ENCODE data around the gene BBC3.

The BBC3 gene

DNA sequence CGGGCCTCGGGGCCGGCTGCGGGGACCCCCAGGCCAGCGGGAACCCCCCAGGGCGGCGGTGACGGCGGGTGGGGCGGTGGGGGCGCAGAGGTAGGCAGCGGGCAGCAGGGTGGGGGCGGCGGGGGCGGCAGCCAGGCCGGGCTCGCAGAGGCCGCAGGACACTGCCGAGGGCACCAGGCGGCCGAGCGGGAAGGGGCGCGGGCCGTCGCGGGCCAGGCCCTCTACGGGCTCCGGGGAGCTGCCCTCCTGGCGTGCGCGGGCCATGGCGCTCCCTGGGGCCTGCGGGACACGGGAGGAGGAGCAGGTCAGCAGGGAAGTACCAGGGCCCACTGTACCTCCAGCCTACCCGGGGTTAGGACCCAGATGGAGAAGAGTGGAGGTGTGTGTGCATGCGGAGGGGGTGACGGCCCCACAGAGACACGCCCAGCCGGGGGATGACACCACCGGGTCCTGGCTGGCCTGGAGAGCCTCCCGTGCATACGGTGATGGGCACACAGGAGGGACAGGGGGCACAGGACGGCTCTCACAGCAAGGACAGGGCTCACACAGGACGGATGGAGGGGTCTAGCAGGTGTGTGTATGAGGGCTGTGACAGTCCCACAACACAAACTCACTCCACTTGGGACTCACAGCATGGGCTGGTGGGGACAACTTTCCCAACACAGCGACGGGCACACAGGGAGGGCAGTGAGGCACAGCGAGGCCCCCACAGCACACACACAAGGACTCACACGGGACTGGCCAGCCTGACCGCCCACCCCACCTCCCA, 2.6 kb downstream of the BBC3 start:
- no peak overlapping the region for H3K27ac ChIP-seq (ENCODE audit: low read depth, low read length)

DNA sequence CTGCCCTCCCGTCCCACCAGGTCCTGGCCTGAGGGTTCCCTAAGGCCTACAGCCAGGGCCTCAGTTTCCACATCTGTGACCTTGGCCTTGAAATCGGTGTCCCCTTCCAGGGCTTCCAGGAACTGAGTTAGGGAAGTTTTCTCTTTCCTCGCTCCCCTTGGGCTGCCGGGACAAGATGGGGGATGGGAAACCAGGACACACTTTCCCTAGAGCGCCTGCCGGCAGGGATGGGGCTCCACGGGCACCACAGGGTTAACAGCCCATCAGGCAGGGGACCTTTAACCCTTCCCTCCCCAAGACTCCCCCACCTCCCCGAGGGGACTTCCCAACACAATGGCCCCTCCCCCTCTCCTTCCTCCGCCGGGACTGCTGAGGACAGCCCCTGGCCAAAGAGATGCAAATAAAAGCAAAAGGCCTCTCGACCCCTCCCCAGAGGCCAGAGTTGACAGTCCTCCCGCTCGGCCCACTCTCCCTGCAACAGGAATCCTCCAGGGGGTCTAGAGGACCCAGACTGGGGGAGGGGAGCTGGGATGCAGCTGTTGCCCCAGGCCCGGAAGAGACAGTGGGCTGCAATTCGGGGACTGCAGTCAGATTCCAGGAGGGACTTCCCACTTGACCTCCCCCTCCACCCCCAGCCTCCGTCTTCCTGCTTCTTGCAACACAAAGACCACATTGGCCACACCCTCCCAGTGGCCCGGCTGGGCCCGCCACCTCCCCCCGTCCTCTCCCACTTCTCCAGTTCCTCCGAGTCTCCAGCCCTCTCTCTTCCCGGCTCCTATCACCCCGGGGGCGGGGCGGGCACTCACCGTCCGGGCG, 3.4 kb downstream of the BBC3 start:
- Histone ChIP-seq H3K27me3 (ENCODE audit: low read length) (no peaks in the 10 kb centered on the region), H3K36me3 (ENCODE audit: low read length) (no peaks in the 10 kb centered on the region), H3F3A (ENCODE audit: insufficient read depth) (peaks cover 11% of the 10 kb centered on the region; the same call in 1 of the 2 replicates), H2AFZ (ENCODE audit: low read depth, low read length, severe bottlenecking) (no peak overlapping the region), H3K9me3 (ENCODE audit: insufficient read depth, low read length) (no peaks in the 10 kb centered on the region), H3K79me2 (ENCODE audit: insufficient read depth, low read length) (no peaks in the 10 kb centered on the region), H3K4me3 (ENCODE audit: insufficient read depth, low read length, poor library complexity, severe bottlenecking) (no peak overlapping the region), H4K20me1 (ENCODE audit: low read depth, low read length) (no peaks in the 10 kb centered on the region), H3K9ac (ENCODE audit: low read length) (no peak overlapping the region), H3K9me2 (replicated peaks; ENCODE audit: insufficient read depth, low read length) (no peaks in the 10 kb centered on the region), H3K27ac (ENCODE audit: low read depth, low read length) (no peak overlapping the region), H3K4me2 (ENCODE audit: low read depth, low read length, poor library complexity, severe bottlenecking) (peak overlapping the region; percentile 68)
- no peak for TF ChIP-seq EZH2phosphoT487 (conservative IDR thresholded peaks at IDR 0.05; ENCODE audit: low read length)

More for the DNA sequence above, 2.6 kb downstream of the BBC3 start:
- H4K20me1 ChIP-seq (ENCODE audit: low read depth, low read length) = no peaks in the 10 kb centered on the region
- H3K9me2 ChIP-seq (replicated peaks; ENCODE audit: insufficient read depth, low read length) = no peaks in the 10 kb centered on the region
- H3K4me3 ChIP-seq (ENCODE audit: insufficient read depth, low read length, poor library complexity, severe bottlenecking) = no peak overlapping the region
- H3K9me3 ChIP-seq (ENCODE audit: insufficient read depth, low read length) = no peaks in the 10 kb centered on the region
- no peaks in the 10 kb centered on the region for H3K27me3 ChIP-seq (ENCODE audit: low read length)
- H2AFZ ChIP-seq (ENCODE audit: low read depth, low read length, severe bottlenecking) = no peak overlapping the region
- H3K79me2 ChIP-seq (ENCODE audit: insufficient read depth, low read length) = no peaks in the 10 kb centered on the region
- H3F3A ChIP-seq (ENCODE audit: insufficient read depth) = peaks cover 11% of the 10 kb centered on the region; the same call in 1 of the 2 replicates
- H3K36me3 ChIP-seq (ENCODE audit: low read length) = no peaks in the 10 kb centered on the region
- TF ChIP-seq, protein P1, sequence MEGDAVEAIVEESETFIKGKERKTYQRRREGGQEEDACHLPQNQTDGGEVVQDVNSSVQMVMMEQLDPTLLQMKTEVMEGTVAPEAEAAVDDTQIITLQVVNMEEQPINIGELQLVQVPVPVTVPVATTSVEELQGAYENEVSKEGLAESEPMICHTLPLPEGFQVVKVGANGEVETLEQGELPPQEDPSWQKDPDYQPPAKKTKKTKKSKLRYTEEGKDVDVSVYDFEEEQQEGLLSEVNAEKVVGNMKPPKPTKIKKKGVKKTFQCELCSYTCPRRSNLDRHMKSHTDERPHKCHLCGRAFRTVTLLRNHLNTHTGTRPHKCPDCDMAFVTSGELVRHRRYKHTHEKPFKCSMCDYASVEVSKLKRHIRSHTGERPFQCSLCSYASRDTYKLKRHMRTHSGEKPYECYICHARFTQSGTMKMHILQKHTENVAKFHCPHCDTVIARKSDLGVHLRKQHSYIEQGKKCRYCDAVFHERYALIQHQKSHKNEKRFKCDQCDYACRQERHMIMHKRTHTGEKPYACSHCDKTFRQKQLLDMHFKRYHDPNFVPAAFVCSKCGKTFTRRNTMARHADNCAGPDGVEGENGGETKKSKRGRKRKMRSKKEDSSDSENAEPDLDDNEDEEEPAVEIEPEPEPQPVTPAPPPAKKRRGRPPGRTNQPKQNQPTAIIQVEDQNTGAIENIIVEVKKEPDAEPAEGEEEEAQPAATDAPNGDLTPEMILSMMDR (IDR thresholded peaks at IDR 0.05; ENCODE audit: insufficient read depth, low read length, poor library complexity, severe bottlenecking) = no peak
- TF ChIP-seq EZH2phosphoT487 (conservative IDR thresholded peaks at IDR 0.05; ENCODE audit: low read length) = no peak
- H3K9ac ChIP-seq (ENCODE audit: low read length) = no peak overlapping the region
- no peak overlapping the region for H3K4me2 ChIP-seq (ENCODE audit: low read depth, low read length, poor library complexity, severe bottlenecking)

GRCh38 chr19:47226426-47227351, 4.3 kb downstream of the BBC3 start:
- H3K4me3 ChIP-seq (ENCODE audit: insufficient read depth, low read length, poor library complexity, severe bottlenecking) = peak overlapping the region; percentile 45
- H3K4me2 ChIP-seq (ENCODE audit: low read depth, low read length, poor library complexity, severe bottlenecking) = peak overlapping the region; percentile 68
- no peaks in the 10 kb centered on the region for H3K9me2 ChIP-seq (replicated peaks; ENCODE audit: insufficient read depth, low read length)
- peak overlapping the region; percentile 45 for H3K27ac ChIP-seq (ENCODE audit: low read depth, low read length)
- no peaks in the 10 kb centered on the region for H3K79me2 ChIP-seq (ENCODE audit: insufficient read depth, low read length)
- peaks cover 11% of the 10 kb centered on the region; the same call in 1 of the 2 replicates for H3F3A ChIP-seq (ENCODE audit: insufficient read depth)
- H3K36me3 ChIP-seq (ENCODE audit: low read length) = no peaks in the 10 kb centered on the region
- no peaks in the 10 kb centered on the region for H4K20me1 ChIP-seq (ENCODE audit: low read depth, low read length)
- peak overlapping the region; percentile 53 for H3K9ac ChIP-seq (ENCODE audit: low read length)
- no peak overlapping the region for H2AFZ ChIP-seq (ENCODE audit: low read depth, low read length, severe bottlenecking)
- H3K9me3 ChIP-seq (ENCODE audit: insufficient read depth, low read length) = no peaks in the 10 kb centered on the region
- no peaks in the 10 kb centered on the region for H3K27me3 ChIP-seq (ENCODE audit: low read length)
- no peak for TF ChIP-seq EZH2phosphoT487 (conservative IDR thresholded peaks at IDR 0.05; ENCODE audit: low read length)
- TF ChIP-seq, protein P1 (IDR thresholded peaks at IDR 0.05; ENCODE audit: insufficient read depth, low read length, poor library complexity, severe bottlenecking) = no peak

All from SU-DHL-6 (cell line).